ENCODE data around the gene NECAB2. TPM values are rescaled to one million over a fixed set of nuclear protein-coding genes. Genes with fewer than 3 reads are reported as not detected.

The NECAB2 gene
- total RNA-seq, 4 donors from 2014 or later, result 1.1 TPM; not detected in 3

DNA sequence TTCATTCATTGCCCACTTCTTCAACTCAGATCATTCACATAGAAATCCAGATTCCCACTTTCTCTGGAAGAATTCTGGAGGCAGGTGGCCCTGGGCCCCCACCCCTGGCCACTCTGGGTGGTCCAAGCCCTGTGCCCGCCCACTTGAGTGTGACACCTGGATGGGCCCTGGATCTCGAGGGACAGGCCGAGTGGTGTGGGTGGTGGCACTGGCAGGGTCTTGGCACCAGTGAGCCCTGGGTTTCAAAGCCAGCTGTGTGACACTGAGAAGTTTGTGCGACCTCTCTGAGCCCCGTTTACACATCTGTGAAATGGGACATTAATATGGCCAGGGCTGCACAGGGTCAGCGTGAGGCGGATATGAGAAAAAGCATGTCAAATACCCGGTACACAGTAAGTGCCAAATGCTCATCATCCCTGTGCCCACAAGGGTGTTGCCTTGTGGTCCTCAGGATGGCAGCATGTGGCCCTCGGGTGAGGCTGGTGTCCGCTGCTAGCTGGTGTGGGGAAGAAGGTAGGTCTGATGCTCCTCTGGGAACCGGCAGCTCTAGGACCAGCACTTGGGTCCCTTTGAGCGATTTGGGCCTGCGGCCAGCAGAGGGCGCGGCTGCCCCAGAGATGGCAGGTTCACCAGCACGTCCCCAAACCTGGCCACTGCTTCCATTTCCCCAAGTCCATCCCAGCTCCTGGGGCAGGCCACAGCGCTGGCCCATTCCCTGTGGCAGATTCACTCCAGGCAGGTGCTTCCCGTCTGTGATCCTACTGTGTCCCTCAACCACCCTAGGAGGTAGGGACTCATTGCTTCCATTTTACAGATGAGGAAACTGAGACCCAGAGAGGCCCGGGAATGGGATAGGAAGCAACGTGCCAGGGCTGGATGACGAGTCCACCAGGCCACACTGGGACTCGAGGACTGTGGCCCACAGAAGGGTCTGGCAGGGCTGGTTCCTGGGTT, 11.4 kb upstream of the NECAB2 start:
- no peak for ATAC-seq
- Histone ChIP-seq H3K9me3 (no peaks in the 10 kb centered on the region), H3K4me3 (no peak overlapping the region), H3K27me3 (no peaks in the 10 kb centered on the region), H3K4me1 (peaks cover 0 to 50% (median 14%) of the 10 kb centered on the region in 3 donors), H3K27ac (no peak overlapping the region), H3K36me3 (peaks cover 0 to 42% of the 10 kb centered on the region in 2 donors)
- WGBS, 2 donors (ENCODE audit: low coverage in 1 of 2), result 27 to 60% methylated on average over 1 to 8 of the region's 22 CpGs
- TF ChIP-seq, protein P1, sequence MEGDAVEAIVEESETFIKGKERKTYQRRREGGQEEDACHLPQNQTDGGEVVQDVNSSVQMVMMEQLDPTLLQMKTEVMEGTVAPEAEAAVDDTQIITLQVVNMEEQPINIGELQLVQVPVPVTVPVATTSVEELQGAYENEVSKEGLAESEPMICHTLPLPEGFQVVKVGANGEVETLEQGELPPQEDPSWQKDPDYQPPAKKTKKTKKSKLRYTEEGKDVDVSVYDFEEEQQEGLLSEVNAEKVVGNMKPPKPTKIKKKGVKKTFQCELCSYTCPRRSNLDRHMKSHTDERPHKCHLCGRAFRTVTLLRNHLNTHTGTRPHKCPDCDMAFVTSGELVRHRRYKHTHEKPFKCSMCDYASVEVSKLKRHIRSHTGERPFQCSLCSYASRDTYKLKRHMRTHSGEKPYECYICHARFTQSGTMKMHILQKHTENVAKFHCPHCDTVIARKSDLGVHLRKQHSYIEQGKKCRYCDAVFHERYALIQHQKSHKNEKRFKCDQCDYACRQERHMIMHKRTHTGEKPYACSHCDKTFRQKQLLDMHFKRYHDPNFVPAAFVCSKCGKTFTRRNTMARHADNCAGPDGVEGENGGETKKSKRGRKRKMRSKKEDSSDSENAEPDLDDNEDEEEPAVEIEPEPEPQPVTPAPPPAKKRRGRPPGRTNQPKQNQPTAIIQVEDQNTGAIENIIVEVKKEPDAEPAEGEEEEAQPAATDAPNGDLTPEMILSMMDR (IDR thresholded peaks at IDR 0.05), result peak in 3 of 4 experiments; percentile 47 to 80 (median 66)
- TF ChIP-seq POLR2A (IDR thresholded peaks at IDR 0.05), result no peak

DNA sequence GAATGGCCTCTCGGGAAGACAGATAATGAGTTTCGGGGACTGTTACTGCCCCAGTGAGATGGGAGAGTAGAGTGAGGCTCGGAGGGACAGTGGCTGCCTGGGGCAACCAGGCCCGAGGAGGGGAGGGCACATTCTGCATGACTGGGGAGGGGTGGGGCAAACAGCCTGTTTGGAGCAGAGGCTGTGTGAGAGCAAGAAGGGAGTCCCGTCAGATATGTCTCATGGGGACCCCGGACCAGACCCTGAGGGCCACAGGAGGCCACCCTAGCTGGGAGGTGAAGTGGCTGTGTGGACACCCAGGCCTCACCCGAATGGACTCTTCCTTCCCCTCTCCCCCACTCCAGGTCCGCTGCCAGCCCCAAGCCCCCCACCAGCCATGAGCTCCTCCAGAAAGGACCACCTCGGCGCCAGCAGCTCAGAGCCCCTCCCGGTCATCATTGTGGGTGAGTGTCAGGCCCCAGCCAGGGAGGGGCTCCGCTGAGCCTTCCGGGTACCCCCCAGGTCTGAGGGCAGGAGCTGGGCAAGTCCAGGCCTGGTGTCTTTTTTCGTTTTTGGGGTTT, 10.7 kb upstream of the NECAB2 start:
- H3K27me3 ChIP-seq, result no peaks in the 10 kb centered on the region
- WGBS, 2 donors (ENCODE audit: low coverage in 1 of 2), result 88 to 93% methylated on average over 6 to 11 of the region's 14 CpGs
- no peak overlapping the region for H3K4me3 ChIP-seq
- no peaks in the 10 kb centered on the region for H3K9me3 ChIP-seq
- H3K27ac ChIP-seq, result no peak overlapping the region
- peaks cover 0 to 50% of the 10 kb centered on the region in 2 donors for H3K36me3 ChIP-seq
- no peak for ATAC-seq
- peaks cover 0 to 45% (median 14%) of the 10 kb centered on the region in 3 donors for H3K4me1 ChIP-seq
- no peak for TF ChIP-seq POLR2AphosphoS5 (IDR thresholded peaks at IDR 0.05)

GRCh38 chr16:83958137-83958845, 9.8 kb upstream of the NECAB2 start:
- no peaks in the 10 kb centered on the region for H3K9me3 ChIP-seq
- peaks cover 0 to 38% (median 10%) of the 10 kb centered on the region in 3 donors for H3K4me1 ChIP-seq
- H3K36me3 ChIP-seq, result peaks cover 0 to 59% of the 10 kb centered on the region in 2 donors
- no peak overlapping the region for H3K4me3 ChIP-seq
- no peak overlapping the region for H3K27ac ChIP-seq
- WGBS, 2 donors (ENCODE audit: low coverage in 1 of 2), result 75% methylated on average over 15 of the region's 21 CpGs; no CpG with 5 or more reads in 1 of the 2 donors
- no peaks in the 10 kb centered on the region for H3K27me3 ChIP-seq
- TF ChIP-seq, protein P1 (IDR thresholded peaks at IDR 0.05), result no peak
- TF ChIP-seq POLR2AphosphoS5 (IDR thresholded peaks at IDR 0.05) (no peak), EP300 (IDR thresholded peaks at IDR 0.05) (no peak), POLR2A (IDR thresholded peaks at IDR 0.05) (no peak)
- ATAC-seq, result no peak

- WGBS, 2 donors (ENCODE audit: low coverage in 1 of 2), result 73 to 78% methylated on average over 14 of the region's 21 CpGs
- Histone ChIP-seq H3K9me3 (no peaks in the 10 kb centered on the region), H3K27me3 (no peaks in the 10 kb centered on the region), H3K4me1 (peaks cover 0 to 33% (median 7%) of the 10 kb centered on the region in 3 donors), H3K27ac (no peak overlapping the region), H3K36me3 (peaks cover 0 to 66% of the 10 kb centered on the region in 2 donors), H3K4me3 (no peak overlapping the region)
- ATAC-seq, result no peak
- TF ChIP-seq EP300 (IDR thresholded peaks at IDR 0.05) (no peak), POLR2AphosphoS5 (IDR thresholded peaks at IDR 0.05) (no peak), POLR2A (IDR thresholded peaks at IDR 0.05) (no peak)
- TF ChIP-seq, protein P1 (IDR thresholded peaks at IDR 0.05), result no peak
These were observed 9.0 kb upstream of the NECAB2 start for GRCh38 chr16:83958846-83959565.

Measured in gastroesophageal sphincter (tissue), 4 donors.